ENCODE measurements around the gene IQSEC3. TPM values are rescaled to one million over a fixed set of nuclear protein-coding genes. Genes with fewer than 3 reads are reported as not detected.

The IQSEC3 gene
- total and polyA plus RNA-seq, 5 donors: 1.3 to 3.6 (median 1.5) TPM

DNA sequence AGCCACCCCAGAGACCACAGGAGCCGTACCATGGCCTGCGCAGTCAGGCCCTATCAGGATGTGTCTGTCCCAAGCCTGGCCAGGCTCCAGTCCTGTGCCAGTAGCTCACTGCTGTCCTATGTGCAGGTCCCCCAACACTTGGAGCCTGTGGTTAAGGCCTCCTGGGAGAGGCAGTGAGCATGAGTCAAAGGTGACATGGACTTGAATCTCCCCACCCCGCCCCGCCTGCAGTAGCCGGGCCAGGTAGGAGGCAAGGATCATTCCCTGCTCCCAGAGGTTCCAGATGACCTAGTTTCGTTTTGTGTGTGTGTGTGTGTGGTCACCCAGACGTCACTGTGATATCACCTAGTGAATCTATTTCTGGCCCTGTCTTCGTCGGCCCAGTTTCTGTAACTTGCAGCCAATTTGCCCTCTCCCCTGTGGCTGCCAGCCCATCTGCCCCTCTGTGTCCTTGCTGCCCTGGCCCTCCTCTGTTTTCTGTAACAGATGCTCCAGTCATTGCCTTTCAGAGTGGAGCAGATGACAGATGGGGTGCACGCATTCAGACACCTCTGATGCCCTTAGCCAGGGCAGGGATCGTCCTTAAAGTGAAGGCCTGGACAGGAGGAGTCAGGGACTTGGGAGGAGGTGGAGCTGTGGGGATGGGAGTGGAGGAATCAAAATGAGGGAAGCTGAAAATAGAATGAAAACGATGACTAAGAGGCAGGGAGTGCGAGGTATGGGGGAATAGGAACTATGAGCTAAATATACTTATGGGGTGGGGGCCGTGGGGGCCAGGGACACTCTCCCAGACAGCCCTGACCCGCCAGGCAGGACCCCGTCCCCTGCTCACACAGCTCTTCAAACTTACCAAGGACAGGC lies 110.0 kb downstream of the IQSEC3 start:
- H3K27me3 ChIP-seq (ENCODE audit: control insufficient read depth, insufficient read depth): no peaks in the 10 kb centered on the region
- DNase-seq (peak in 1 of 3 donors; percentile 60), ATAC-seq (peak; percentile 19 to 53)
- 38% methylated on average over 16 of the region's 16 CpGs for WGBS
- no peak overlapping the region for H3K4me3 ChIP-seq (ENCODE audit: low read length)
- peaks cover 27% of the 10 kb centered on the region for H3K4me1 ChIP-seq (ENCODE audit: control insufficient read depth, insufficient read depth, low read length)
- peak overlapping the region; percentile 43 for H3K27ac ChIP-seq (ENCODE audit: low read length)
- no peaks in the 10 kb centered on the region for H3K9me3 ChIP-seq (ENCODE audit: control insufficient read depth, low read length)
- intact Hi-C loops (cut with DNase I): no loop called here

DNA sequence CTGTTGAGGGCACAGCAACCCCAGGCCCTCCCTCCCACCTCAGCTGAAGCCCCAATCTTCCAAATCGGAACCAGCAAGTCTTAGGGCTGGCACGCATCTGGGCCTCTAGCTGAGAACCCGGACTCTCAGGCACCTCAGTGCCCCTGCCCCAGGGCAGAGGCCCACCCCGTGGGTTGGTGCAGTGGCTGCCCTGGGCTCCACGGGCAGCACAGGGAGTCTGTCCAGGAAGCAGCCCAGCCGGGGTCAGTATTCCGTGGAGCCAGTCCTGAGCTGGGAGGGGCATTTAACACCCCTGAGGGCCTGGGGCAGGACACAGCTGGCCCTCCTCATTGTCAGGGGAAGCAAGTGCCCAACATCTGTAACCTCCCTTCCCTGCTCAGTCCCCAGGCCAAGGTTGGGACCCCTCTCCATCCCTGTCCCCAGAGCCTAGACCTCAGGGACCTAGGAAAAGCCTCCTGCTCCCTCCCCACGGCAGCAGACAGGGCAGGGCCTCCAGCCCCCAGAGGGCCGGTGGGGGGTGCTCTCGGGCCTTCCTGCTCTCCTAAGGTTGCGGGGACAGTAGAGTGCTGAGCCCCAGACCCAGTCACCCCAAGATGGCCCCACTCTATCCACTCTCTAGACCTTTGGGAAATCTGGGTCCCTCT lies 110.9 kb downstream of the IQSEC3 start:
- H3K4me3 ChIP-seq (ENCODE audit: low read length): no peak overlapping the region
- no peak overlapping the region for H3K27ac ChIP-seq (ENCODE audit: low read length)
- ATAC-seq: no peak
- peaks cover 30% of the 10 kb centered on the region for H3K4me1 ChIP-seq (ENCODE audit: control insufficient read depth, insufficient read depth, low read length)
- intact Hi-C loops (cut with DNase I): no loop called here
- WGBS: 58% methylated on average over 11 of the region's 11 CpGs
- DNase-seq: peak in 1 of 3 donors; percentile 48
- H3K9me3 ChIP-seq (ENCODE audit: control insufficient read depth, low read length): no peaks in the 10 kb centered on the region
- no peaks in the 10 kb centered on the region for H3K27me3 ChIP-seq (ENCODE audit: control insufficient read depth, insufficient read depth)

DNA sequence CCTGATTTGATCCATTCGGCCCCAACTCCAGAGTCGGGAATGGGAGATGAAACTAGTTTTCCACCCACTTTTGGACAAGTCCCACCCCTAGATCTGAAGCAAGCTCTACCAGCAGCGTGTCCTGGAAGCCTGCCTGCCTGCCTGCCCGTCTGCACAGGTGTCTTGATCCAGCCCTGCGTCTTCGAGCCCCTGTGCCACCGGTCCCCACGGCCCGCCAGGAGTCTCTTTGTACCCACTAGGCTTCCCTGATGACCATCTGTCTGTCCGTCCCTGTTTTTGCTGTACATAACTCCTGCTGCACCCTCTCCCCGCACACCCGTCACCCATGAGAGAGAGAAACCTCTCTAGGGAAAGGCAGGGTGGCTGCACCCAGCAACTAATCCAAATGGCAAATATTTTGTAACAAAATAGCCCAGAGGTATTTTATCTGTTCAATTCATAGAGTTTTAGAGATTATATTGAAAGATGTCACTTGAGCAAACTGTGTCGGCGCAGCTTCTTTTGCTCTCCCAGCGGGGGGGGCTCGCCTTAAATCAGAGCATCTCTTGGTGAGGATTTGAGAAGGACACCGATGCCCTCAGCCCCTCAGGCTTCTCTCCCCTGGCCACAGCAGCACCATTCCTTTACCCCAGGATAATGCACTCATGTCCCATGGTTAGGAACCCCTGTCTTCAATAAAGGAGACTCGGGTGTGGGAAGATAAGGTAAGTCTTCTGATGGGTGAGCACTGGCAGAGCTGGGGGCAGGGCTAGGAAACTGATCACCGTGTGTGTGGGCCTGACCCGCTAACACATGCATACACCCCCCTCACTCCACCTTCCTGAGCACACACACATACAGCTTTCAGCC lies 111.6 kb downstream of the IQSEC3 start:
- no peak overlapping the region for H3K27ac ChIP-seq (ENCODE audit: low read length)
- ATAC-seq (no peak), DNase-seq (peak in 1 of 3 donors; percentile 49)
- H3K4me3 ChIP-seq (ENCODE audit: low read length): no peak overlapping the region
- intact Hi-C loops (cut with DNase I): no loop called here
- 87% methylated on average over 20 of the region's 20 CpGs for WGBS
- H3K4me1 ChIP-seq (ENCODE audit: control insufficient read depth, insufficient read depth, low read length): peaks cover 32% of the 10 kb centered on the region
- H3K27me3 ChIP-seq (ENCODE audit: control insufficient read depth, insufficient read depth): no peaks in the 10 kb centered on the region
- H3K9me3 ChIP-seq (ENCODE audit: control insufficient read depth, low read length): no peaks in the 10 kb centered on the region

DNA sequence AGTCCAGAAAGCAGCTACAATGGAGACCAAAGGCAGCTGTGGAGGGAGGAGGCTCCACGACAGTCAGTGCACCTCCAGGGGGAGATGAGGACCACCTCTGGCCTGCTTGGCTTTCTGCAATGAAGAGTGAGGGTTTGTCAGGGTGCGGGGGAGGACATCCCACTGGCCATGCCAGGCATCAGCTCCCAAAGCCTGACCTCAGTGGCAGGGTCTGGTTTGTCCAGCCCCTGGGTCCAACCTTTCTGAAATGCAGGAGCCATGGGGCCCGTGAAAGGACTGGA lies 112.2 kb downstream of the IQSEC3 start:
- ATAC-seq (no peak), DNase-seq (peak in 1 of 3 donors; percentile 19)
- H3K4me1 ChIP-seq (ENCODE audit: control insufficient read depth, insufficient read depth, low read length): peaks cover 32% of the 10 kb centered on the region
- H3K27me3 ChIP-seq (ENCODE audit: control insufficient read depth, insufficient read depth): no peaks in the 10 kb centered on the region
- H3K4me3 ChIP-seq (ENCODE audit: low read length): no peak overlapping the region
- intact Hi-C loops (cut with DNase I): no loop called here
- whole genome bisulfite sequencing: 69% methylated on average over 3 of the region's 3 CpGs
- H3K9me3 ChIP-seq (ENCODE audit: control insufficient read depth, low read length): no peaks in the 10 kb centered on the region
- H3K27ac ChIP-seq (ENCODE audit: low read length): no peak overlapping the region

DNA sequence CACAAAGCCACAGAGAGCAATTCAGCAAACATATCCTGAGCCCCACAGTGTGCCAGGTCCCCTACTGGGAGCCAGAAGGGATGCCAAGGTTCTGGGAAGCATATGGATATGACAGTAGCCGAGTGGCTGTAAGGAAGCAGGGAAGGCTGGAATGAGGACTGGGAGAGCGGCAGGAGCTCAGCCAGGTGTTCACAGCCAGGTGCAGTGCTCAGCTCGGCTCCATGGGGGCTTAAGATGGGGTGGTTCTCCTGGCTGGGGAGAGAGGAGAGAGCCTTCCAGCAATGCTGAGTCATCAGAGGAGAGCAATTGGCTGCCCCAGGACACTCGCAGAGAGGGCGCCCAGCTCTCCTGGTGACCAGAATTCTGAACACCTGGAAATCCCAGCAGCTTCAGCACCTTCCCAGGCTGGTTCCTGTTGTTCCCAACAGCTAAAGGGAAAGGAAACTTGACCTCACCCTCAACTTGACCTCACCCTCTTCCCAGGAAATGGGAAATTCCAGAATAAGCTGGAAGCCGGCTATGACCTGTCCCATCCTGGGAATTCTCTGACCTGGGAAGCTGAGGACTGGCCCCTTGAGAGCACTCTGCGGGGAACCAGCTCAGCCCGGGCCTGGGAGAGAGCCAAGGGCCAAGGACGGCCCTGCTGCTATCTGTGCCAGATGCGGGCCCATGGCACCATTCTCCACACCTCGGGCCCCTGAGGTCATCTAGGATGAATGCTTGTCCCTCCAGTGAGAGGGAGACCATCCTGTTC lies 112.7 kb downstream of the IQSEC3 start:
- Histone ChIP-seq H3K27ac (ENCODE audit: low read length) (no peak overlapping the region), H3K9me3 (ENCODE audit: control insufficient read depth, low read length) (no peaks in the 10 kb centered on the region), H3K27me3 (ENCODE audit: control insufficient read depth, insufficient read depth) (no peaks in the 10 kb centered on the region), H3K4me1 (ENCODE audit: control insufficient read depth, insufficient read depth, low read length) (peaks cover 32% of the 10 kb centered on the region), H3K4me3 (ENCODE audit: low read length) (no peak overlapping the region)
- intact Hi-C loops (cut with DNase I): no loop called here
- 54% methylated on average over 11 of the region's 11 CpGs for WGBS
- ATAC-seq (peak in 1 of 2 donors; percentile 50), DNase-seq (peak in 1 of 3 donors; percentile 65)

DNA sequence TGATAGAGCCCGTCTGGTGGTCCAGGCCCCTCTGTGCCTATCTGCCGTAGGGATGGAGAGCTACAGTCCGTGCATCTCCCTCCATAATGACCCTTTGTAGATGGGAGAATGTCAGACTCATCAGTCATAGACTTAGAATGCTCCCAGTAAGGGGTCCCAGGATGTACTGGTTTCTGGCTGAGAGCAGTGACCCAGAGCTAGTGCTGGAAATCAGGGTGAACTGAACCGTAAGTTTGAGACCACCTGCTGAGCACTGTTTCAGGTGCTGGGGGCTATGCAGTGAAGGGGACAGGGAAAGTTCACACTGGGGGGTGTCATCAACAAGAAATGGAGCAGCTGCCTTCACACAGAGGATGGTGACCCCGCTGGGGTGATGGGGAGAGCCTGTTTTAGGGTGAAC lies 113.3 kb downstream of the IQSEC3 start:
- peak overlapping the region; percentile 57 for H3K27ac ChIP-seq (ENCODE audit: low read length)
- WGBS: 76% methylated on average over 5 of the region's 5 CpGs

DNA sequence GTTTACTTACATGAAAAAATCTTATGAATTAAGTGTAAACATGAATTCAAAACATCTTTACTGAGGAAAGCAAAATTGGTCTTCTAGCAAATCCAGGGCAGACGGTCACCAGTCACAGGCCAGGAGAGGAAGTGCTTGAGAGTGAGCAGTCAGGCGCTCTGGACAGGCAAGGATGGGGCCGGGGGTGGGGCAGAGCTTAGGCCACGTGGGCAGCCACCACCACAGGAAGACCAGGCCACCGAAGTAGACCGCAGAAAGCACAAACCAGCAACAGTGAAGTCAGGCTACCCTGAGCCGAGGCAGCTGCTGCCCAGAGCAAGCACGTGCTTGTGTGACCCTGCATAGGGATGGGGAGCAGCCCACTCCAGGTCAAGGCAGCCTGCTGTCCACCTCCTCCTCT lies 113.9 kb downstream of the IQSEC3 start:
- 44% methylated on average over 8 of the region's 8 CpGs for WGBS
- peaks cover 29% of the 10 kb centered on the region for H3K4me1 ChIP-seq (ENCODE audit: control insufficient read depth, insufficient read depth, low read length)
- DNase-seq: peak in 2 of 3 donors; percentile 22 to 70
- H3K27me3 ChIP-seq (ENCODE audit: control insufficient read depth, insufficient read depth): no peaks in the 10 kb centered on the region
- H3K9me3 ChIP-seq (ENCODE audit: control insufficient read depth, low read length): no peaks in the 10 kb centered on the region
- H3K4me3 ChIP-seq (ENCODE audit: low read length): no peak overlapping the region
- intact Hi-C loops (cut with DNase I): no loop called here
- no peak overlapping the region for H3K27ac ChIP-seq (ENCODE audit: low read length)
- ATAC-seq: peak; percentile 17 to 33

More for the DNA sequence above, 113.3 kb downstream of the IQSEC3 start:
- peak in 1 of 3 donors; percentile 23 for DNase-seq
- no peak for ATAC-seq
- Histone ChIP-seq H3K4me1 (ENCODE audit: control insufficient read depth, insufficient read depth, low read length) (peaks cover 32% of the 10 kb centered on the region), H3K4me3 (ENCODE audit: low read length) (no peak overlapping the region), H3K9me3 (ENCODE audit: control insufficient read depth, low read length) (no peaks in the 10 kb centered on the region), H3K27me3 (ENCODE audit: control insufficient read depth, insufficient read depth) (no peaks in the 10 kb centered on the region)
- intact Hi-C loops (cut with DNase I): no loop called here

DNA sequence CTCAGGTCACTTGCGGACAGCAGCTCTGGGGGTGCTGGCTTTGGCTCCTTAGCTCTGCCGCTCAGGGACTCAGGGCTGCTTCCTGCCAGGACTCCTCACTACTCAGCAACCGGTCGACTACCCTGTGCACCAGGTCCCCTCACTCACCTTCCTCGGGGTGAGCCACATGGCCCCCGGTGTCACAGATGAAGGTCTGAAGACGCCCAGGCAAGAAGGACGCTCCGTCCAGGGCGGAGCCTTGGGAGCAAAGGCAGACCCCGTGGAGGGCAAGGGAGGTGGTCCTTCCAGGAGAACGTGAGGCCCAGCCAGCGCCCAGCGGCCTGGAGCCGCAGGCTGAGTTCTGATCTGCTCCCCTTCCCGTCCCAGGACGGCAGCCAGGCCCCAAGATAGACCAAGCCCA lies 115.4 kb downstream of the IQSEC3 start:
- Histone ChIP-seq H3K4me3 (ENCODE audit: low read length) (no peak overlapping the region), H3K27ac (ENCODE audit: low read length) (no peak overlapping the region), H3K4me1 (ENCODE audit: control insufficient read depth, insufficient read depth, low read length) (peaks cover 17% of the 10 kb centered on the region), H3K9me3 (ENCODE audit: control insufficient read depth, low read length) (no peaks in the 10 kb centered on the region), H3K27me3 (ENCODE audit: control insufficient read depth, insufficient read depth) (no peaks in the 10 kb centered on the region)
- intact Hi-C loops (cut with DNase I): no loop called here
- ATAC-seq (no peak), DNase-seq (peak in 1 of 3 donors; percentile 8)
- 68% methylated on average over 17 of the region's 17 CpGs for WGBS

DNA sequence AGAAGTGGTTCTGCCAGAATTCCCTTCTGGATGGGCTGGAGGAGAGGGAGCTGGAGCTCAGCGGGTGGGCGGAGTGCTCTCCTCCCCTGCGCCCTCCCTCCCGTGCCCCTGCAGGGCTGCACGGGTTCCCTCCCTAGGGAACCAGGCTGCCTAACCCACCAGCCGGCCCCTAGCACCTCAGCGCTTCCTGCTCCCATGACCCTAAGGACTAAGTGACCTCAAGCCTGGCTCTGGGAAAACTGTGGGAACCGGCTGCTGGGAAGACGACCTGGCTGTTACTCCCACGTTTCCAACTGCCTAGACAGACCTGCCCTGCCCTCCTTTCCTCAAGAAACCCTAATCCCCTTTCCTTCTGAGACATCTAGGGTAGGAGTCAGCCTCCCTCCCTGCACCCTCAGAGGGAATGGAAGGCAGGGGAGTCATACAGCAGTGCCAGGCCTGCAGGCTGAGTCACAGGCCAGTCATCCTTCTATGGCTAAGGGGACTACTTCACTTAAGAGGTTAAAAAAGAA lies 115.9 kb downstream of the IQSEC3 start:
- 49% methylated on average over 10 of the region's 10 CpGs for WGBS
- Histone ChIP-seq H3K4me1 (ENCODE audit: control insufficient read depth, insufficient read depth, low read length) (peaks cover 16% of the 10 kb centered on the region), H3K27me3 (ENCODE audit: control insufficient read depth, insufficient read depth) (no peaks in the 10 kb centered on the region), H3K27ac (ENCODE audit: low read length) (no peak overlapping the region), H3K4me3 (ENCODE audit: low read length) (no peak overlapping the region), H3K9me3 (ENCODE audit: control insufficient read depth, low read length) (no peaks in the 10 kb centered on the region)
- intact Hi-C loops (cut with DNase I): no loop called here
- ATAC-seq: peak in 1 of 2 donors; percentile 41
- peak in 2 of 3 donors; percentile 7 to 59 for DNase-seq

DNA sequence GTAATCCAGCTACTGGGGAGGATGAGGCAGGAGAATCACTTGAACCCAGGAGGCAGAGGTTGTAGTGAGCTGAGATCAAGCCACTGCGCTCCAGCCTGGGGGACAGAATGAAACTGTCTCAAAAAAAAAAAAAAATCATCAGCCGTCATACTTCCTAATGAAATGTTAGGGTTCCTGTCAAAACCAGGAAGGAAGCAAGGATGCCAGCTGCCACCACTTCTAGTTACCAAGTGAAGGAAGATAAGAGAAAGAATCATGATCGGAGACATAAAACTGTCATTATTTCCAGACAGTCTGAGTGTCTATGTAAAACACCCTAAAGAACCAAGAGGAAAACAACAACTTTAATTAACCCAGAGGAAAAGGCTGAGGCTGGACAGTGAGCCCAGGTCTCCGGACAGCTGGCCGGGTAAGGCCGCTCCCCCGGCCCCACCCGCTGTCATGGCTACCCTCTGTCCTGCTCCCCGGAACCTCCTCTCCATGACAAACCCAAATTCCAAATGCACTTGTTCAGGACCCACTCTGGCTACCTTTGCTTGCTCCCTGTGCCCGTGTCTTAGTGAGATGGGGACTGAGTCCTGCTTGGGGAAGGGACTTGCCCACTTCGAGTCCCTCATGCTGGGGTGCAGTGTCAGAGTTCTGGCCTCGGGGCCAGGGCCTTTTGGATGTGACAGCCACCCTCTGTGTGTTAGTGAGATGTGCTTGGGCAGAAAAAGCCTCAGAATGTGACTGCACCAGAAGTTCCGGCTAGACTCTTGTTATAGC lies 118.4 kb downstream of the IQSEC3 start:
- ATAC-seq (no peak), DNase-seq (peak in 1 of 3 donors; percentile 16)
- Histone ChIP-seq H3K9me3 (ENCODE audit: control insufficient read depth, low read length) (no peaks in the 10 kb centered on the region), H3K27ac (ENCODE audit: low read length) (no peak overlapping the region), H3K4me1 (ENCODE audit: control insufficient read depth, insufficient read depth, low read length) (peaks cover 10% of the 10 kb centered on the region), H3K27me3 (ENCODE audit: control insufficient read depth, insufficient read depth) (no peaks in the 10 kb centered on the region), H3K4me3 (ENCODE audit: low read length) (no peak overlapping the region)
- intact Hi-C loops (cut with DNase I): no loop called here
- 69% methylated on average over 13 of the region's 13 CpGs for WGBS

Measured in right cardiac atrium (tissue), 5 donors.